GM21723 (cell line): ENCODE measurements around the gene GPS2.

Source experiments
- ATAC-seq: cut with Tn5 transposase; IDR thresholded peaks from one replicate; pipeline ENCODE4 v1.9.1; 2021; ENCODE audit warnings: mild to moderate bottlenecking, moderate library complexity; ENCODE audit not compliant: unreplicated experiment

The GPS2 gene

DNA sequence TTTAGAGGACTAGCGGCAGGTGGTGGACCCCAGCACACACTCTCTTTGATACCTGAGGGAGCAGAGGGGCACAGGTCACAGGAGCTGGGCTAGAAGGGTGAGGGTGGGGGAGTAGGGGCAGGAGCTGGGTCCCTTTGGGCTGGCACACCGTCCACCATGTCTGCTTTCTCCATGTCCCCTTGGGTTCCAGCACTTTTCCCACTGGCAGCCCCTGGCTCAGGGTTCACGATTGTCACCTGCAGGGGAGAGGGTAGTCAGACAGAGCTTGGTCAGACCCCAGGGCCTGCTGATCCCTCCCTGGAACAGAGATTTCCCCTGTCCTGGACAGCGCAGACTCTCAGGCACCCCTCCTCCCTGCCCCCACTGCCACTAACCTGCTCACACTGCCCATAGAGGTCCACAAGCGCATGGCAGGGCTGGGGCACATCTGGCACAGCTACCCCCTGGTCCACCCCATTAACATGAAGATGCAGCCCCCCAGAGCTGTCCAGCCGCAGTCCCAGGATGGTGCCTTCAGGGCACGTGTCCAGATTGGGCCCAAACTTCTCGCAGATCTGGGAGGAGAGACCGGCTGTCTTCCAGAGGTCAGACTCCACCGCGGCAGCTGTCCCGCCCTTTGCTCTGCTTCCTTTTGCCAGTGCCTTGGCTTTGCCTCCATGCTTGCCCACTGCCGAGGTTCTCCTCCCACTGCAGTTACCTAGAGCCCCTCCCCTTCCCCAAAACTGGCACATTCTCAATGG lies 3.1 kb upstream of the GPS2 start:
- ATAC-seq: no peak

DNA sequence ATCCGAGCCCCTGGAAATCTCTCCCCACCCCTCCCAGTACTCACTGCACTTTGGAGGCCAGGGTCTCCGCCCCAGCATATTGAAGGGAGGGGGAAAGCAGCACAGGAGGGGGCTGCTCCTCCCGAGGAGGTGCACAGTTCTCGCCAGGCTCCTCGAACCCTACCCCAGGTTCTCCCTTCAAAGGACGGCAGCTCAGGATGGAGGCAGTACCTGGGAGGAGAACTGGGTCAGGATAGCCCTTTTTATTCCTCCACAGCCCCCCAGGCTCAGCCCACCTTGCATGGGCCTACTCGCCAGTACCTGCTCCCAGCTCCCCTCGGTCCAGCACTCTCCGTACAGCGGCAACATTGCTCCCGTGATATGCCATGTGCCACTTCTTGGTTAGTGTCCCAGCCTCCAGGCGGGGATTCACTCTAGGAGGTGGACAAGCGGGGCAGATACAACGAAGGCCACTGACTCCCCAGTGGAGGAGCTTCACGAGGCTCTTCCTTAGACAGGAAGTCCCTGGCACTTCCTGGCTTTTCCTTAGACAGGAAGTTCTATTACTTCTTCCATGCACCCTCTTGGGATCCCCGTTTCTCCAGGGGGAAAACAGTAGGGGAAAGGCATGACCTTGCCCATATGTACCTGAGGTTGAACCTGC lies 2.1 kb upstream of the GPS2 start:
- no peak for ATAC-seq

DNA sequence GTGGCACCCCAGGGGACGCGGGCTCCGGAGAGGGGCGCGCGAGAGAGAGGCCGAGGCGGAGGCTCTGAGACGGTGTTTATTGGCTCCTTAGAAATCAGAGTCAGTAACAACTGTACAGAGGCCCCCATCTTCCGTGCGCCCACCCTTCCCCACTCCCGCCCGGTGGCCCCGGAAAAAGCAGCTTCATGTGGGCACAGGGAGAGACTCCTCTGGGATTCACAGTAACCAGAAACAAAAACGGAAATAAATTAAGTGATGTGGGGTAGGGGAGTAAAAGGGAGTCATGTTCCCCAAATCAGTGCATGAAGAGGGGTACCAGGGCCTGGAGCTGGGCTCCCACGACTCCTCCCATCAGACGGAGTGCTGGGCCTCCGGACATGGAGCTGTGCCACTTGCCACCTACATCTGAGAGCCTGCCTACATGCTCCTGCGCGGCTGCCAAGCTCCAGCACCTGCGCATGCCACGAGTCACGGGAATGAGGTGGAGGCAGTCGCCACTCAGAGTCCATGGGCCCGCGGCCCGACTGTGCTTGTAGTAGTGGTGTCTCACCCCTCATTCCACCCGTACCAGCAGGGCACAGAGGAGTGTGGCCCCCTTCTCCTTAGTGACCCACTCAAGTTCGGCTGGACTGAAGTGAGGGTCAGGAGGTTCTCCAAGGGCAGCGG lies 543 bp upstream of the GPS2 start:
- ATAC-seq: no peak

DNA sequence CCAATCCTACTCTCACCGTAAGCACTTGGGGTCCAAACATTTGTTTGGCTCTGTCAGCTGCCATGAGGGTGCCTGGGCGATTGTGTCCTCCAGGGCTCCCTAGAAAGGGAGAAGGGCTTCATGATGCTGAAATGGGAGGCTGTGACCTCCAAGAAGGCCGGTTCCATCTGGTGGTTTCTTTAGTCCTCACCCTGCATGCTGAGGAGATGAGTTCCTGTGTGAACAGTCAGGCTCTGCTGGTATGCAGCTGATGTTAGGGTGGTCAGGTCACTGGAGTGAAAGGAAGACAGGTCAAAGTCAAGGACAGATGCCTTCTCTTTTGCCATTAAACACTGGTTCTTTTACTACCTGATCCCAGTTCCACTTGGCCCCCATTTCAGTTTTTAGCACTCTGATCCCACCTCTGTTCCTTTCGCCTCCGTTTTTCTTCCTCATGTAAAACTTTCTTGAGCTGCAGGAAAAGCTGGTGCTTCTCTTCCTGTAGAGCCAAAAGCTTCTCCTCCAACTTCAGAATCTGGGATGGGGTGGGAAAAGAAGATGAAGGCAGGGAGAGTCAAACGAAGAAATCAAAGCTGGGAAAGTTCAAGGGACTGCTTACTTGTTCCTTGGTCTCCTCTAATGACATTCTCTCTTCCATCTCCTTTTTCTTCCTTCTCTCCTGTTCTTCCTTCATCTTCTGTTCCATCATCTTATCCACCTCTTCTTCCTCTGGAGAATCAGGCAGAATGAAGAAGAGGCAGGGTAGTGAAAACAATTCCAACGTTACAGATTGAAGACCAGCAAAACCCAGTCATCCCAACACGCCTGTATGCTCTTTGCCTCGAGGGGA lies 1.1 kb downstream of the GPS2 start:
- no peak for ATAC-seq

DNA sequence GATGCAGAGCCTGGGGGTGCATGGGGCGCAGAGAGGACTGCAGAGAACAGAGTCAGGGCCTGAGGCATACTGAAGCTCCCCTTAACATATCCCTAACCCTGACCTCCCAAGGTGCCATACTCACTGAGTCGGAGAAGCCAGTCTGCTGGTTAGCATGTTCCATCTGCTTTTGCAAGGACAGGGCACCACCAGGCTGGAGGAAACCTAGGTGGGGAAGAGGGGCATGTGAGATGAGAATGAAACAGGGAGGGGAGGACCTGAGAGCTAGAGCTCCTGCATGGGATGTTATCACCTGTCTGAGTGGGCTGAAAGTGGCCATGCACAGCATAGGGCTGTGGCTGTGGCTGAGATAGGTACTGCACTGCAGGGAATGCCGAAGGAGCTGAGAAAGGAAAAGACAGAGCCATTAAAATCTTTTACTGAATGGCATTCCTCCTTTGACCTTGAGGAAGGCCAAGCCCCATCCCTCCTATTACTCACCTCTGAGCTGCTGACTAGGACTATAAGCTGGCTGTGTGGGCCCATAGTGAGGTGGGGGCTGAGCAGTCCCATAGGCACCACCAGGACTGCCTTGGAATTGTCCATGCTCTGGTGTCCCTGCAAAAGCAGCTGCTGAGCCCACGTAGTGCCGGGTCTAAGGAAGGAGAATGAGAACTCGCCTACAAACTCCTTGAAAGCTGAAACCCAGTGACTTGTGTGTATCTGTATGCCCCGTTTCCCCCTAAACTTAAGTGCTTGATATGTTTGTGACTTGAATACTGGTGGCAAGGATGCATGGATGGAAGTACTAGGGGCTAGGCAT lies 1.9 kb downstream of the GPS2 start:
- no peak for ATAC-seq

DNA sequence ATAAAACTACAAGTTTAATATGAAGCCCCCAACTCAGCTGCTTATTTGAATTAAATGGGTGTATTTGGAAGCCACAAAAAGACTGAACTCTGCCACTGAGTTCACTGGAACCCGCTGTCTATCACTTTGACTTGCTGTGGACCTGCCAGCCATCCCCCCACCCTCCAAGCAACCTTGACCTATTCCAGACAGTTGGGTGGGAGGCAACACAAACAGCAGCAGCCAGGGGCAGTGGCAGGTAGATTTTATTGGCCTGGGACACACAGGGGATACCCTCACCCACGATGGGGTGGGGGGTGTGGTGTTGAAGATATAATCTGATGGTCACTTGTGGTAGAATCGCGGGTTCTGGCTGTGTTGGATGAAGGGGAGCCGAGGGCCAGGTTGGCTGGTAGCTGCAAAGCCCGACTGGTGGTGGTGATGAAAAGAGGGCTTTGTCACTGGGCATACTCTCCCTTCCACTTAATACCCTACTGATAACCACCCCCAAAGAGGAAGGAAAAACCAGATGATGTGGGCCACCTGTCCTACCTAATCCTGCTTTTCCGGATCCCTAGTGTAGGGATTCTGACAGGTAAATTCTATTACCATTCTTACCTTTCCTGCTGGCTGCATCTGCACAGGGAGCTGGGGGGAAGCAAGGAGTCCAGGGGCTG lies 2.6 kb downstream of the GPS2 start:
- ATAC-seq: no peak

DNA sequence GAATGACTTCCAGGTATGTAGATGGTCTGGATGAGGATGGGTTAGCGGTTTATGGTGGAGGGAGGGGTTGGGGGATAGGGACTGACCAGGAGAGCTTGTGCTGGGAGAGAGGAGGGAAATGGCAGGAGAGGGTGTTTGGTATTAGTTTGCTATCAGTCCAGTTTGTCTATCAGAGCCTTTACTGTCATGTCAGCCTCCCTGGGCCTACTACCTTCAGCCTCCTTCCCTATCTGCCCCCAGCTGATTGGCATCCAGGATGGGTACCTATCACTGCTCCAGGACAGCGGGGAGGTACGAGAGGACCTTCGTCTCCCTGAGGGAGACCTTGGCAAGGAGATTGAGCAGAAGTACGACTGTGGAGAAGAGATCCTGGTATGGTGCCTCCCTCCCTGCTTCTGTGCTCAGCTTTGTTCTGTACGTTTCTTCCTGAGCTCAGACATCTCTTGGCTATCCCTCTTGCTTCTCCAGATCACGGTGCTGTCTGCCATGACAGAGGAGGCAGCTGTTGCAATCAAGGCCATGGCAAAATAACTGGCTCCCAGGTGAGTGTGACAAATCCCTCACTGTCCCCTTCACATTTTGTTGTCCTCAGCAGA lies 4.0 kb downstream of the GPS2 start:
- no peak for ATAC-seq

GRCh38 chr17:7309628-7310027 lies 5.5 kb downstream of the GPS2 start:
- no peak for ATAC-seq

DNA sequence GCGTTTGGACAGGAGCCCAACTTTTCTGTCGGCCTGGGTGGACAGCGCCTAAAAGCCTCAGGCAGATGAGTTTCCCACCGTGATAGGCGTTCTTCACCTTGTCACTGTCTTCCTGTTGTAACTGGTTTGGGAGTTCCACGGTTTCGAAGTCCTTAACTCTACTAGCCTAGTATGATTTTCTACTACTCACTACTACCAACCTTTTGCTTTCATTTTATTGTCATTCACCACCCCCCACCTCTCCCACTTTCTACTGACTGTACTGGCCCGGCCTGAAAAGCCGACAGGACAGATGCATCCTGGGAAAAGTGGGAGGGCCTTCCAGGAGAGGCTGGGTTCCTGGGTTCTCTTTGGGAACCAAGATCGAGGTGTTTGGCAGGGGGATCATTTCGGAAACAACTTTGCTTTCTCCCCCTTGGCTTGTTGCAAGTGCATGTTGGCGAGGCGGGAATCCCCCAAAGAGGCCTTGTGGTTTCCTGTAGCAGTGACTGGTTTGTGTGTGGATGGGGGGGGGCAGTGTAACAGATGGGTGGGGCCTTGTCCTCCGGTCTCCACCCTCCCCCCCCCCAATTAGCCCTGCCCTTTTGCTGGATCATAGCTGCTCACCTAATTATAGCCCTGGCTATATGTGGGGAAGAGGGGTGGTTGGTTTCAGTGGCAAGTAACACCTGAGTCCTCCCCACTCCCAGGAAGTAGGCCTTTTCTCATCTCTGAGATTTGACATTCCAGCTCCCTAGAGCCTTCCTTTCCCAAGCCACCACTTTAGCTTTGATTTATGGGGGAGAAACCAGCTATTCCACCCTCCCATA lies 6.3 kb downstream of the GPS2 start:
- ATAC-seq: no peak

- no peak for ATAC-seq
These were observed 7.2 kb downstream of the GPS2 start for GRCh38 chr17:7307686-7308624.

- peak; percentile 75 for ATAC-seq
These were observed 8.1 kb downstream of the GPS2 start, which contains the start of gene EIF5A for GRCh38 chr17:7306911-7307685. Gene EIF5A (plus strand): TSS chr17:7307628. CDS start chr17:7309636, 2,008 bp downstream.

DNA sequence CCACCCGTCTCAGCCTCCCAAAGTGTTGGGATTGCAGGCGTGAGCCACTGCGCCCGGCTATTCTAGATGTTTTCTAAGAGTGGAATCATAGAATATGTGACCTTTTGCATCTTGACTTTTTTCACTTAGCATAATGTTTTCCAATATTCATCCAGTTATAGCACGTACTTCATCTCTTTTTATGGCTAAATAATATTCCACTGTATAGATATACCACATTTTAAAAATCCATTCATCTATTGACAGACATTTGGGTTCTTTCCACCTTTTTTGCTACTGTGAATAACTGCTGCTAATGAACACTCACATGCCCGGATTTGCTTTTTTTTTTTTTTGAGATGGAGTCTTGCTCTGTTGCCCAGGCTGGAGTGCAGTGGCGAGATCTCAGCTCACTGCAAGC lies 11.0 kb downstream of the GPS2 start:
- no peak for ATAC-seq

DNA sequence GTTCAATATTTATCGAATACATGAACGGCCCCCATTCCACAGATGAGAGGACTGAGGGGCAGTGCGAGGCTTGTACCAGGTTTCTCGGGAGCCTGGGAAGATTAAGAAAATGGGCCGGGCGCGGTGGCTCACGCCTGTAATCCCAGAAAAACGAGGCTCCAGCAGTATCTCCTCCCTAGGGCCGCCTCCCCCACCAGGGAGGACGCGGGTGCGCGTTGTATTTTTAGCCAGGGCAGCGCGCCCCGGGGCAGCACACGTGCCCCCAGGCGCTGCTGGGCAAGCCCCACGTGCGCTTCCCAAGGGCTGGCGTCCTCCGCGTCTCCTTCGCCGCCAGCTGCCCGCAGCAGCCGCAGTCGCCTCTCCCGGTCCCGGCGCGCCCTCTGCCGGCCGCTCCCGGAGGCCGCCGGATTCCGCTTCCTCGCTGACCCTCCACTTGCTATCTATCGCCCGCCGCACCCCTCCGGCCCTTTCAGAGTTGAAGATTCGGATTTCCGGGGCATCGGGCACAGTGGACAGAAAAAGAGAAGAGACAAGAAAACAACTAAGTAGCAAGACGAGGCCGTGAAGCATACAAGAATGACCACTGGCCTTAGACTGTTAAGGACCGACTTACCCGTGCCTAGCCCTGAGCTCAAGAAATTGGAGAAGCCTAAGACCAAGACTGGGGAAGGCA lies 18.8 kb downstream of the GPS2 start:
- no peak for ATAC-seq

GRCh38 chr17:7295230-7296180 lies 19.7 kb downstream of the GPS2 start:
- no peak for ATAC-seq

DNA sequence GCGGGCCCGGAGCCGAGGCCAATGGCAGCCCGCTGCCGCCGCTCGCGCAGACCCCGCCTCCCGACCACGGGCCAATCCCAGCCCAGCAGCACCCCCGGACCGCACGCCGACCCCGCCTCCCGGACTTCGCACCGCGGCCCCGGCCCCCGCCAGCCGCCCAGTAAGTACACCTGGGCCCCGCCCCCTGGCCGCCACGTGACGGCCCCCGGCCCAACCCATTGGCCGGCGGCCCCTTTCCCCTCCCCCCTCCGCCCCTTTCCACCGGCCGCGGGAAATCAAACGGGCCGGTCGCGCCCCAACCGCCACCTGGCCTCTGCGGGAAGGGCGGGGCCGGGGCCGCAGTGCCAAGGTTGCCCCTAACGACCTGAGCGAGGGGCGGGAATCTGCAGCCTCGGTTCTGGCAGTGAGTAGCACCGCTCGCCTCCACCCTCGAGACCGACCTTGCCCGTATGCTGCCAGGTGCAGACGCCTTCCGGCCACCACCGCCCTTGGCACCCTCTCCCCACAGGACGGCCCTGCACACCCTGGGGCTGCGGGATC lies 20.5 kb downstream of the GPS2 start, which contains the start of gene YBX2:
Gene YBX2, minus strand, starts transcription at position 26 of the 540 bp plus-strand sequence. CDS start 139 bp downstream, outside the sequence.
- ATAC-seq: no peak
